HL-60 (cell line): ENCODE data around the gene DIDO1.

ENCODE experiments used
- GABPA ChIP-seq: IDR thresholded peaks from 2 replicates; pipeline ENCODE4 v1.6.1; 2012; ENCODE audit warnings: low read depth
- POLR2AphosphoS5 ChIP-seq: IDR thresholded peaks from 2 replicates; pipeline ENCODE4 v1.6.1; 2012; ENCODE audit warnings: low read depth
- SPI1 ChIP-seq: IDR thresholded peaks from 2 replicates; pipeline ENCODE4 v1.6.1; 2012; ENCODE audit warnings: low read depth, mild to moderate bottlenecking, borderline replicate concordance
- TF ChIP-seq, protein P1 (sequence below): IDR thresholded peaks from one replicate; pipeline ENCODE4 v1.5.1; 2011; ENCODE audit warnings: low read length, control low read depth, inconsistent platforms; ENCODE audit not compliant: insufficient read depth
- TF ChIP-seq, protein P2 (sequence below): IDR thresholded peaks from 2 replicates; pipeline ENCODE4 v1.6.1; 2012; ENCODE audit warnings: low read depth; ENCODE audit not compliant: insufficient replicate concordance

DNA sequence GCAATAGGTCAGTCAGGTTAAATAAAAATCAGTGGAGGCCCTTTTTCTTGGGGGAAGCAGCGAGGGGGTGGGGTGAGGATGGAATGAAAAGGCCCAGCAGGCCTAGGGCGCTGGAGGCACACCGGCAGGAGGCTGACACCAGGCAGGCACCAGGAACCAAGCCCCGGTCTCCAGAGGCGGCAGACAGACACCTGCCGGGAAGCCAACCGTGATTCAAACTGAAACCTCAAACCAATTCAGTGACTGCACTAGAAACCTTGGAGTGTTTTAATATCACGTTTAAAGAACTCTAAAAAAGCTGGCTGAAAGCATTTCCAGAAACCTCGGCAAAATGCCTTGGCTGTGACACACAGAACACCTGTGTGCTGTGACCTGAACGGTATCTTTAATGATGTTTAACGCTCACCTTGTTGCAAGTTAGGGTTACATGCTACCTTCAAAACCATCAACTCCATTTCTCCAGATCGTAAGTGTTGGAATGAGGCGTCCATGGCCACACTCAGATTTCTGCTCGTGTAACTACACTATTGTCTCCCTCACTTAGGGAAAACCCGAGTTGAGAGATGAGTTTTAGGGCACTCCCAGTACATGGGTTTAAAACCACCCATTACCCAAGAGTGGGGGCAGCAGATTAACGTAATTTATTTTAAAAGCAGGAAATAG, 27.2 kb downstream of the DIDO1 start:
- TF ChIP-seq POLR2AphosphoS5 = no peak
- TF ChIP-seq, protein P1, sequence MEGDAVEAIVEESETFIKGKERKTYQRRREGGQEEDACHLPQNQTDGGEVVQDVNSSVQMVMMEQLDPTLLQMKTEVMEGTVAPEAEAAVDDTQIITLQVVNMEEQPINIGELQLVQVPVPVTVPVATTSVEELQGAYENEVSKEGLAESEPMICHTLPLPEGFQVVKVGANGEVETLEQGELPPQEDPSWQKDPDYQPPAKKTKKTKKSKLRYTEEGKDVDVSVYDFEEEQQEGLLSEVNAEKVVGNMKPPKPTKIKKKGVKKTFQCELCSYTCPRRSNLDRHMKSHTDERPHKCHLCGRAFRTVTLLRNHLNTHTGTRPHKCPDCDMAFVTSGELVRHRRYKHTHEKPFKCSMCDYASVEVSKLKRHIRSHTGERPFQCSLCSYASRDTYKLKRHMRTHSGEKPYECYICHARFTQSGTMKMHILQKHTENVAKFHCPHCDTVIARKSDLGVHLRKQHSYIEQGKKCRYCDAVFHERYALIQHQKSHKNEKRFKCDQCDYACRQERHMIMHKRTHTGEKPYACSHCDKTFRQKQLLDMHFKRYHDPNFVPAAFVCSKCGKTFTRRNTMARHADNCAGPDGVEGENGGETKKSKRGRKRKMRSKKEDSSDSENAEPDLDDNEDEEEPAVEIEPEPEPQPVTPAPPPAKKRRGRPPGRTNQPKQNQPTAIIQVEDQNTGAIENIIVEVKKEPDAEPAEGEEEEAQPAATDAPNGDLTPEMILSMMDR = no peak
- TF ChIP-seq GABPA = no peak
- no peak for TF ChIP-seq SPI1
- TF ChIP-seq, protein P2, sequence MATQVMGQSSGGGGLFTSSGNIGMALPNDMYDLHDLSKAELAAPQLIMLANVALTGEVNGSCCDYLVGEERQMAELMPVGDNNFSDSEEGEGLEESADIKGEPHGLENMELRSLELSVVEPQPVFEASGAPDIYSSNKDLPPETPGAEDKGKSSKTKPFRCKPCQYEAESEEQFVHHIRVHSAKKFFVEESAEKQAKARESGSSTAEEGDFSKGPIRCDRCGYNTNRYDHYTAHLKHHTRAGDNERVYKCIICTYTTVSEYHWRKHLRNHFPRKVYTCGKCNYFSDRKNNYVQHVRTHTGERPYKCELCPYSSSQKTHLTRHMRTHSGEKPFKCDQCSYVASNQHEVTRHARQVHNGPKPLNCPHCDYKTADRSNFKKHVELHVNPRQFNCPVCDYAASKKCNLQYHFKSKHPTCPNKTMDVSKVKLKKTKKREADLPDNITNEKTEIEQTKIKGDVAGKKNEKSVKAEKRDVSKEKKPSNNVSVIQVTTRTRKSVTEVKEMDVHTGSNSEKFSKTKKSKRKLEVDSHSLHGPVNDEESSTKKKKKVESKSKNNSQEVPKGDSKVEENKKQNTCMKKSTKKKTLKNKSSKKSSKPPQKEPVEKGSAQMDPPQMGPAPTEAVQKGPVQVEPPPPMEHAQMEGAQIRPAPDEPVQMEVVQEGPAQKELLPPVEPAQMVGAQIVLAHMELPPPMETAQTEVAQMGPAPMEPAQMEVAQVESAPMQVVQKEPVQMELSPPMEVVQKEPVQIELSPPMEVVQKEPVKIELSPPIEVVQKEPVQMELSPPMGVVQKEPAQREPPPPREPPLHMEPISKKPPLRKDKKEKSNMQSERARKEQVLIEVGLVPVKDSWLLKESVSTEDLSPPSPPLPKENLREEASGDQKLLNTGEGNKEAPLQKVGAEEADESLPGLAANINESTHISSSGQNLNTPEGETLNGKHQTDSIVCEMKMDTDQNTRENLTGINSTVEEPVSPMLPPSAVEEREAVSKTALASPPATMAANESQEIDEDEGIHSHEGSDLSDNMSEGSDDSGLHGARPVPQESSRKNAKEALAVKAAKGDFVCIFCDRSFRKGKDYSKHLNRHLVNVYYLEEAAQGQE = no peak
